Panc1 (cell line): ENCODE measurements around the gene WDR7. TPM values are rescaled to one million over a fixed set of nuclear protein-coding genes. Genes with fewer than 3 reads are reported as not detected.

Experiments used
- ATAC-seq: fragments of 200-7000 bp; cut with Tn5 transposase; 2 replicates; pipeline ENCODE4 v1.9.1; 2020; ENCODE audit warnings: mild to moderate bottlenecking, moderate library complexity
- BruUV-seq: library from RNA; stranded (reverse); fragments of 400-500 nt; replicated peaks from 2 replicates; lab custom pipeline; 2021; lab: Mats Ljungman, UMichigan
- CTCF ChIA-PET: fragments of 300-600 bp; sonication (Branson Sonifier 250); formaldehyde crosslinking; loops from one replicate; lab custom pipeline; 2022; ENCODE audit warnings: antibody characterized with exemption; lab: Charles Lee
- POLR2A ChIA-PET: fragments of 300-600 bp; sonication (Branson Sonifier 250); formaldehyde crosslinking; loops from one replicate; lab custom pipeline; 2022; ENCODE audit warnings: antibody characterized with exemption; lab: Charles Lee
- DNase-seq: peaks from one replicate; pipeline ENCODE4 v3.0.0-alpha.2; 2010; ENCODE audit warnings: low read depth, low spot score
- H3K27ac ChIP-seq: 2 replicates; pipeline ENCODE4 v1.5.1; 2011; ENCODE audit warnings: mild to moderate bottlenecking, low read length, inconsistent platforms
- H3K27me3 ChIP-seq: fragments of 200-500 bp; sonication (Bioruptor generic); 2 replicates; pipeline ENCODE4 v1.6.0; 2014; ENCODE audit warnings: low read length, inconsistent platforms; ENCODE audit not compliant: control insufficient read depth, insufficient read depth
- H3K36me3 ChIP-seq: fragments of 200-500 bp; sonication (Bioruptor generic); 2 replicates; pipeline ENCODE4 v1.5.1; 2014; ENCODE audit warnings: inconsistent platforms, mild to moderate bottlenecking, low read length, moderate library complexity; ENCODE audit not compliant: control insufficient read depth, insufficient read depth
- H3K4me1 ChIP-seq: 2 replicates; pipeline ENCODE4 v1.5.1; 2011; ENCODE audit warnings: inconsistent platforms, mild to moderate bottlenecking, low read length, moderate library complexity; ENCODE audit not compliant: control insufficient read depth, insufficient read depth
- H3K4me3 ChIP-seq, 2 experiments: 2 replicates each; pipeline ENCODE4 v1.5.1; 2011 to 2012; ENCODE audit warnings: low read depth in 2 of 2, low read length in 2 of 2, mild to moderate bottlenecking in 2 of 2, inconsistent platforms in 1 of 2, moderate library complexity in 1 of 2
- H3K9me3 ChIP-seq: fragments of 200-500 bp; sonication (Bioruptor generic); 2 replicates; pipeline ENCODE4 v1.5.1; 2014; ENCODE audit warnings: low read depth, mild to moderate bottlenecking, inconsistent platforms, low read length, moderate library complexity; ENCODE audit not compliant: control insufficient read depth, insufficient read depth
- CTCF ChIP-seq: fragments of 450-650 bp; IDR thresholded peaks from 2 replicates; pipeline ENCODE4 v1.5.1; 2017; ENCODE audit warnings: mild to moderate bottlenecking
- POLR2AphosphoS5 ChIP-seq: IDR thresholded peaks from 2 replicates; pipeline ENCODE4 v1.6.1; 2012; ENCODE audit warnings: mild to moderate bottlenecking, low read depth, low read length, moderate library complexity
- REST ChIP-seq, 2 experiments: IDR thresholded peaks; 2 replicates each; pipeline ENCODE4 v1.6.1; 2011 to 2012; ENCODE audit warnings: low read depth in 2 of 2, control low read depth in 1 of 2, low read length in 1 of 2, mild to moderate bottlenecking in 1 of 2, moderate library complexity in 1 of 2; ENCODE audit not compliant: insufficient read depth in 1 of 2
- SIN3A ChIP-seq: IDR thresholded peaks from 2 replicates; pipeline ENCODE4 v1.6.1; 2012; ENCODE audit warnings: low read depth, mild to moderate bottlenecking, low read length, moderate library complexity, borderline replicate concordance; ENCODE audit not compliant: insufficient read depth
- TCF7L2 ChIP-seq: IDR thresholded peaks from 2 replicates; pipeline ENCODE4 v1.6.1; 2011; ENCODE audit warnings: mild to moderate bottlenecking, low read depth, low read length, inconsistent platforms
- in situ Hi-C: cut with HindIII; loops from 2 replicates; pipeline ENCODE4 v1.10.0; 2016; ENCODE audit warnings: low sequenced_read_pairs, low pct_unique_long_range_greater_than_20kb
- intact Hi-C: fragments of 100-400 bp; cut with micrococcal nuclease; formaldehyde crosslinking; loops from one replicate; pipeline ENCODE4 v1.10.0; 2022; ENCODE audit not compliant: unreplicated experiment
- total RNA-seq: library from RNA; stranded (reverse); gene quantifications from one replicate; pipeline ENCODE4 v1.2.1, GENCODE V29; 2021; ENCODE audit not compliant: unreplicated experiment

Gene WDR7
- total RNA-seq, 1 experiment from 2014 or later = 12.3 TPM

- no peaks in the 10 kb centered on the region for H3K9me3 ChIP-seq
- no peaks in the 10 kb centered on the region for H3K27me3 ChIP-seq
- ChIA-PET CTCF (no interaction called here), POLR2A (no interaction called here)
- H3K36me3 ChIP-seq = no peaks in the 10 kb centered on the region
- DNase-seq (no peak), ATAC-seq (no peak)
- H3K4me1 ChIP-seq = no peaks in the 10 kb centered on the region
- no peak overlapping the region for H3K4me3 ChIP-seq
- in situ Hi-C loops (no loop called here), intact Hi-C loops (no loop called here)
- BruUV-seq = no TSS peak
- H3K27ac ChIP-seq = no peak overlapping the region
- TF ChIP-seq TCF7L2 = no peak
- TF ChIP-seq POLR2AphosphoS5 = no peak
- no peak for TF ChIP-seq CTCF
- no peak for TF ChIP-seq REST (IDR thresholded peaks at IDR 0.05; ENCODE audit: insufficient read depth in 1 of 2, low read depth in 2 of 2, low read length in 1 of 2)
- no peak for TF ChIP-seq SIN3A
Measured at GRCh38 chr18:56992777-56993176, 341.6 kb downstream of the WDR7 start.

GRCh38 chr18:56995579-56996188, 344.5 kb downstream of the WDR7 start:
- H3K27me3 ChIP-seq = no peaks in the 10 kb centered on the region
- ATAC-seq = no peak
- no peaks in the 10 kb centered on the region for H3K4me1 ChIP-seq
- DNase-seq = no peak
- no peak overlapping the region for H3K27ac ChIP-seq
- BruUV-seq = no TSS peak
- TF ChIP-seq CTCF = no peak
- TF ChIP-seq POLR2AphosphoS5 = no peak
- TF ChIP-seq TCF7L2 = no peak
- TF ChIP-seq REST (IDR thresholded peaks at IDR 0.05; ENCODE audit: insufficient read depth in 1 of 2, low read depth in 2 of 2, low read length in 1 of 2) = no peak
- TF ChIP-seq SIN3A = no peak
- H3K36me3 ChIP-seq = no peaks in the 10 kb centered on the region
- in situ Hi-C loops (no loop called here), intact Hi-C loops (no loop called here)
- CTCF ChIA-PET = interaction anchor here (0.9 kb wide), 1 partner anchor 443 kb away, joined by 3 read pairs; no protein-coding TSS in a partner anchor
- POLR2A ChIA-PET = no interaction called here
- no peak overlapping the region for H3K4me3 ChIP-seq
- H3K9me3 ChIP-seq = no peaks in the 10 kb centered on the region
